Mesenchymal stem cell (in vitro differentiated cells and primary cell): ENCODE results near the gene PARD3.

Experiments used
- DNase-seq: peaks from one replicate; pipeline ENCODE4 v3.0.0-alpha.2; 2013
- H2AFZ ChIP-seq: one replicate; pipeline ENCODE4 v1.6.1; 2013; ENCODE audit warnings: low read depth, mild to moderate bottlenecking, control low read depth, inconsistent platforms, low read length, moderate library complexity
- H2AK5ac ChIP-seq: 2 replicates; pipeline ENCODE4 v1.6.1; 2013; ENCODE audit warnings: low read length, moderate library complexity, mild to moderate bottlenecking, inconsistent platforms; ENCODE audit not compliant: severe bottlenecking
- H2BK120ac ChIP-seq: one replicate; pipeline ENCODE4 v1.6.1; 2013; ENCODE audit warnings: low read depth, mild to moderate bottlenecking, inconsistent platforms, low read length, moderate library complexity
- H2BK12ac ChIP-seq, 2 experiments: one replicate each; pipeline ENCODE4 v1.6.1; 2013; ENCODE audit warnings: inconsistent platforms in 2 of 2, low read length in 2 of 2, mild to moderate bottlenecking in 2 of 2, moderate library complexity in 2 of 2, control low read depth in 1 of 2
- H2BK15ac ChIP-seq: one replicate; pipeline ENCODE4 v1.6.1; 2013; ENCODE audit warnings: mild to moderate bottlenecking, low read depth, inconsistent platforms; ENCODE audit not compliant: poor library complexity, severe bottlenecking
- H2BK5ac ChIP-seq: 2 replicates; pipeline ENCODE4 v1.6.1; 2013; ENCODE audit warnings: low read depth, mild to moderate bottlenecking, low read length, control low read depth, inconsistent platforms; ENCODE audit not compliant: poor library complexity, severe bottlenecking
- H3K14ac ChIP-seq, 2 experiments: one replicate each; pipeline ENCODE4 v1.6.1; 2013; ENCODE audit warnings: inconsistent platforms in 2 of 2, low read length in 2 of 2, control low read depth in 1 of 2, mild to moderate bottlenecking in 1 of 2, moderate library complexity in 1 of 2
- H3K18ac ChIP-seq, 2 experiments: one replicate each; pipeline ENCODE4 v1.6.1; 2013; ENCODE audit warnings: inconsistent platforms in 2 of 2, low read length in 2 of 2, control low read depth in 1 of 2, low read depth in 1 of 2, mild to moderate bottlenecking in 1 of 2
- H3K23ac ChIP-seq, 2 experiments: one replicate each; pipeline ENCODE4 v1.6.1; 2013; ENCODE audit warnings: inconsistent platforms in 2 of 2, low read length in 2 of 2, mild to moderate bottlenecking in 2 of 2, moderate library complexity in 2 of 2, control low read depth in 1 of 2
- H3K27ac ChIP-seq: 2 replicates; pipeline ENCODE4 v1.5.1; 2013; ENCODE audit warnings: mild to moderate bottlenecking, moderate library complexity, low read length, control low read depth, inconsistent platforms; ENCODE audit not compliant: poor library complexity, severe bottlenecking
- H3K27me3 ChIP-seq, 2 experiments: 2 replicates each; pipeline versions ENCODE4 v1.6.1 to v1.7.0; 2013; ENCODE audit warnings: low read length in 2 of 2, mild to moderate bottlenecking in 2 of 2, moderate library complexity in 2 of 2, control low read depth in 1 of 2, inconsistent platforms in 1 of 2; ENCODE audit not compliant: control insufficient read depth in 1 of 2, insufficient read depth in 1 of 2
- H3K36me3 ChIP-seq, 2 experiments: 2 replicates each; pipeline versions ENCODE4 v1.6.1 to v1.7.0; 2013; ENCODE audit warnings: low read length in 2 of 2, control low read depth in 1 of 2, inconsistent platforms in 1 of 2, low read depth in 1 of 2, mild to moderate bottlenecking in 1 of 2; ENCODE audit not compliant: insufficient read depth in 2 of 2, control insufficient read depth in 1 of 2
- H3K4ac ChIP-seq, 2 experiments: one replicate each; pipeline ENCODE4 v1.6.1; 2013; ENCODE audit warnings: inconsistent platforms in 2 of 2, low read length in 2 of 2, mild to moderate bottlenecking in 2 of 2, moderate library complexity in 2 of 2, control low read depth in 1 of 2, low read depth in 1 of 2
- H3K4me1 ChIP-seq: 2 replicates; pipeline ENCODE4 v1.6.1; 2013; ENCODE audit warnings: low read depth, low read length, control low read depth; ENCODE audit not compliant: control insufficient read depth, insufficient read depth
- H3K4me2 ChIP-seq: 2 replicates; pipeline ENCODE4 v1.6.1; 2013; ENCODE audit warnings: low read length, mild to moderate bottlenecking, inconsistent platforms; ENCODE audit not compliant: poor library complexity, severe bottlenecking
- H3K4me3 ChIP-seq, 2 experiments: 2 replicates each; pipeline versions ENCODE4 v1.5.1 to v1.7.0; 2013; ENCODE audit warnings: low read length in 2 of 2, mild to moderate bottlenecking in 2 of 2, control low read depth in 1 of 2, low read depth in 1 of 2; ENCODE audit not compliant: insufficient read depth in 1 of 2
- H3K79me1 ChIP-seq: replicated peaks from 2 replicates; pipeline ENCODE4 v1.6.1; 2013; ENCODE audit warnings: mild to moderate bottlenecking, control low read depth, low read length, inconsistent platforms; ENCODE audit not compliant: poor library complexity, severe bottlenecking
- H3K9ac ChIP-seq: 2 replicates; pipeline ENCODE4 v1.7.0; 2013; ENCODE audit warnings: mild to moderate bottlenecking, low read length, moderate library complexity
- H3K9me3 ChIP-seq: 2 replicates; pipeline ENCODE4 v1.7.0; 2013; ENCODE audit warnings: mild to moderate bottlenecking, low read length; ENCODE audit not compliant: control insufficient read depth
- H4K8ac ChIP-seq: one replicate; pipeline ENCODE4 v1.6.1; 2013; ENCODE audit warnings: inconsistent platforms, mild to moderate bottlenecking, low read length, moderate library complexity
- H4K91ac ChIP-seq: one replicate; pipeline ENCODE4 v1.6.1; 2013; ENCODE audit warnings: mild to moderate bottlenecking, low read length, inconsistent platforms
- WGBS: methylation state at CpG from one replicate; pipeline ENCODE4 v1.1.7; 2013; ENCODE audit warnings: mixed read lengths; 5-methylcytosine and 5-hydroxymethylcytosine counted together

PARD3 gene

DNA sequence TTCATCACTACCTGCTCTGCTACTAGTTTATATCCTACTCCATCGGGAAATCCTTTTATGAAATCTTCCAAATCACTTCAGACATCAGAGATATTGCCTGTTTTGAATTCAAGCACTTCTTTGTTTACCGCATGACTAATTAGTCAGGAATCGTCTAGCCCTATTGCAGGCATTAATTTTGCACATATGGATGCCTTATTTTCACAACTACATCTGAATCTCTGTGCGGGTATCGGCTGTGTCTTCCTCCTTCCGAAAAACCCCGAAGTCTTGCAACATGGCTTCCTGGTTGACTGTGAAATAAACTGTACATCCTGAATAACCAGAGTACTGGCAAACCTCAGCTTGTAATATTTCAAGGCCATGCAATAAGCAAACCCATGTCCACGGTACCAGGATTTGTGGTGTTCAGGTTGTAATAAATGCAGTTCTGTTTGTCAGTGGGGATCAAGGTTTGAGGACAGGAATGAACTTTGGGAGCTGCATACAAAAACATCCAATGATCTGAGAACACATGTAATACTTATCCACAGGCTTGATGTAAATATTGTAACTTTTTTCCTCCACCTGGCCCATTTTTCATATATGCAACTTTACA lies 642.1 kb downstream of the PARD3 start:
- no peaks in the 10 kb centered on the region for H3K9me3 ChIP-seq
- H3K4me1 ChIP-seq: peaks cover 4% of the 10 kb centered on the region
- no peak overlapping the region for H3K4me3 ChIP-seq
- no peak overlapping the region for H3K4me2 ChIP-seq
- no peak overlapping the region for H2BK120ac ChIP-seq
- H3K27me3 ChIP-seq: no peaks in the 10 kb centered on the region
- no peak overlapping the region for H3K23ac ChIP-seq
- H3K9ac ChIP-seq: no peak overlapping the region
- peak; percentile 54 for DNase-seq
- no peak overlapping the region for H2BK15ac ChIP-seq
- H3K4ac ChIP-seq: no peak overlapping the region
- peaks cover 23% of the 10 kb centered on the region for H3K79me1 ChIP-seq
- no peaks in the 10 kb centered on the region for H3K36me3 ChIP-seq
- H2AFZ ChIP-seq: no peak overlapping the region
- no peak overlapping the region for H4K91ac ChIP-seq
- H3K18ac ChIP-seq: no peak overlapping the region
- no peak overlapping the region for H3K14ac ChIP-seq
- no peak overlapping the region for H2AK5ac ChIP-seq
- H3K27ac ChIP-seq: no peak overlapping the region
- H2BK5ac ChIP-seq: no peak overlapping the region
- H2BK12ac ChIP-seq: no peak overlapping the region
- 63% methylated on average over 7 of the region's 8 CpGs for WGBS
- H4K8ac ChIP-seq: no peak overlapping the region

DNA sequence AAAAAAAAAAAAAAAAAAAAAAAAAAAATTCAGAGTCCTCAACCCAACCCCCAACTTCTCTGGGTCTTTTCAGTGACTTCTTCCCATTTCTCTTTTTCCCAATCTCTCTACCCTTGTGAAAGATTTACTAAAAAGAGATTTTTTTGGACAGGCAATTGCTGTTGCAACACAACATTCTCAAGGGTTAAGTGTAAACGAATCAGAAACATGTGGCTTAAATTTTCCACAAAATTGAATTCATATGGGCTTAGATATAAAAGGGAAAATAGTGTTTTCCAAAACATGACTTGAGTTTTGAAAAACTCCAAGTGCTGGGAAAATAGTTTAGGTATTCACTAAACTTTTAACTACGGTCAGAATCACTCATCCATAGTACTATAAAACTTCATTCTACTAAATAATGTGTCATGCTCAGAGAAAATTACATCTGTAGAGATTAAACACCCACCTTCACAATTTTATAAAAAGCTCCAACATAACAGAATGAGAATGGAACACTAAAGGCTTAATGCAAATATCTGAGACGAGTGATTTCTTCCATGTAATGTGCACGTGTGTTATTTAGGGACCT lies 643.1 kb downstream of the PARD3 start:
- Histone ChIP-seq H3K27me3 (no peaks in the 10 kb centered on the region), H2AFZ (no peak overlapping the region), H3K23ac (no peak overlapping the region), H2BK5ac (no peak overlapping the region), H4K8ac (no peak overlapping the region), H3K14ac (no peak overlapping the region), H3K4me3 (no peak overlapping the region), H2BK15ac (no peak overlapping the region), H2BK120ac (no peak overlapping the region), H3K36me3 (no peaks in the 10 kb centered on the region), H3K9ac (no peak overlapping the region), H2AK5ac (no peak overlapping the region), H3K4me2 (no peak overlapping the region), H3K79me1 (peaks cover 23% of the 10 kb centered on the region), H3K4ac (no peak overlapping the region), H3K9me3 (no peaks in the 10 kb centered on the region), H2BK12ac (no peak overlapping the region), H3K27ac (no peak overlapping the region), H4K91ac (no peak overlapping the region), H3K4me1 (peaks cover 4% of the 10 kb centered on the region), H3K18ac (no peak overlapping the region)
- WGBS: 95% methylated on average over 4 of the region's 4 CpGs
- DNase-seq: no peak

DNA sequence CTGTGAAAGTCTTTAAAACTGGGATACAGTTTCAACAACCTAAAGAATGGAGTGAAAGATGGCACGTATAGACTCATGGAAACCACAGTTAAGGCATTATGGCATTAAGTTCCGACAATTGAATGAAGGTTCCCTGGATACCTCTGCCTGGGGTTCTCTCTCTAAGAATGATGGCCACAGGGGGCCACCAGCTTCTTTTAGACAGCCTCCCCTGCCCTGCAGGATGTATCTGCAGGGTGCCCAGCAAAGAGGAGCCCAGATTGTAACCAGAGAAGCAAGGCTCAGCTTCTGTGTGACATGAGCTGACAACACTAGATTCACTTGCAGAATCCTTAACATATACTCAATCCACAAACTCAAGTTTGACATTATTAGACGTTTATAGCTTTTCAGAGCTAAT lies 645.4 kb downstream of the PARD3 start:
- Histone ChIP-seq H3K14ac (no peak overlapping the region), H2BK5ac (no peak overlapping the region), H3K4me1 (peaks cover 4% of the 10 kb centered on the region), H4K8ac (no peak overlapping the region), H3K79me1 (peaks cover 25% of the 10 kb centered on the region), H2BK15ac (no peak overlapping the region), H2AK5ac (no peak overlapping the region), H3K18ac (no peak overlapping the region), H3K23ac (no peak overlapping the region), H2BK120ac (no peak overlapping the region), H3K27ac (no peak overlapping the region), H3K4ac (no peak overlapping the region), H3K27me3 (no peaks in the 10 kb centered on the region), H2BK12ac (no peak overlapping the region), H4K91ac (no peak overlapping the region), H3K36me3 (peaks cover 0 to 2% of the 10 kb centered on the region in 2 experiments), H3K9me3 (no peaks in the 10 kb centered on the region), H3K4me2 (no peak overlapping the region), H3K9ac (no peak overlapping the region), H3K4me3 (no peak overlapping the region), H2AFZ (no peak overlapping the region)
- DNase-seq: no peak
- WGBS: 92% methylated on average over 3 of the region's 3 CpGs

DNA sequence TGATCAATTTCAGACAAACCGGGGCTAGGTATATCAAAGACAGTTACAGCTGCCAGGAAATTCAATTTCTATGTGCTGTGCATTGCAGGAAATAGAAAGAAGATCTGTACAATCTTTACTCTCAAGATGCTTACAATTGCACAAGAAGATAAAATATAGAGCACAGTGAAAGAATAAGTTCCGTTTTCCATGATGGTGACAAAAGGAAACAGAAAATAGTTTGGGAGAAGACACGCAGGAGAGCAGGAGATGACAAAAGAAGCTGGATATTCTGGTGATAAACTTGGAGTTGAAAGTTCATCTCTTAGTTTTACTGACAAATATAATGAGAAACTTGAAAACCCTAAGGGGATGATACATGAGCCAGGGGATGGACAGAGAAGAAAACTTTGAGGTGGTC lies 646.0 kb downstream of the PARD3 start:
- H3K9me3 ChIP-seq: no peaks in the 10 kb centered on the region
- no peak overlapping the region for H2BK12ac ChIP-seq
- peaks cover 0 to 2% of the 10 kb centered on the region in 2 experiments for H3K36me3 ChIP-seq
- DNase-seq: no peak
- H2BK5ac ChIP-seq: no peak overlapping the region
- no peak overlapping the region for H2AFZ ChIP-seq
- WGBS: 100% methylated on average over 1 of the region's 3 CpGs
- H3K9ac ChIP-seq: no peak overlapping the region
- no peak overlapping the region for H3K4me3 ChIP-seq
- H4K8ac ChIP-seq: no peak overlapping the region
- no peak overlapping the region for H2AK5ac ChIP-seq
- H3K23ac ChIP-seq: no peak overlapping the region
- H3K4me2 ChIP-seq: no peak overlapping the region
- H3K4me1 ChIP-seq: peaks cover 4% of the 10 kb centered on the region
- no peak overlapping the region for H2BK120ac ChIP-seq
- H3K14ac ChIP-seq: no peak overlapping the region
- H4K91ac ChIP-seq: no peak overlapping the region
- no peak overlapping the region for H3K27ac ChIP-seq
- no peak overlapping the region for H3K4ac ChIP-seq
- peaks cover 25% of the 10 kb centered on the region for H3K79me1 ChIP-seq
- no peaks in the 10 kb centered on the region for H3K27me3 ChIP-seq
- no peak overlapping the region for H3K18ac ChIP-seq
- H2BK15ac ChIP-seq: no peak overlapping the region
